Keratinocyte (primary cell): ENCODE data around the gene ANKS1B.

ENCODE experiments used
- CTCF ChIP-seq, 3 experiments: IDR thresholded peaks in 1 of 3; conservative IDR thresholded peaks in 1 of 3; optimal IDR thresholded peaks in 1 of 3; 2 replicates in 2 of 3; 3 replicates in 1 of 3; pipeline versions ENCODE3 to v1.5.1; 2011; ENCODE audit warnings: low read length in 3 of 3, mild to moderate bottlenecking in 3 of 3, moderate library complexity in 2 of 3, control low read depth in 1 of 3, inconsistent platforms in 1 of 3; ENCODE audit not compliant: insufficient read depth in 2 of 3; ENCODE audit errors: extremely low read depth in 1 of 3
- EZH2 ChIP-seq: IDR thresholded peaks from one replicate; pipeline ENCODE4 v1.6.1; 2012; ENCODE audit warnings: inconsistent platforms, mild to moderate bottlenecking, low read length, moderate library complexity

- TF ChIP-seq CTCF (optimal IDR thresholded peaks at IDR 0.05 in 1 of 3, IDR thresholded peaks at IDR 0.05 in 1 of 3, conservative IDR thresholded peaks at IDR 0.05 in 1 of 3; ENCODE audit: extremely low read depth in 1 of 3, insufficient read depth in 2 of 3, low read length in 3 of 3) (no peak), EZH2 (no peak)
These were observed 885.0 kb downstream of the ANKS1B start for GRCh38 chr12:99099786-99100185.
